Peyer's patch (tissue), 4 donors: ENCODE results near the gene YDJC. TPM values are rescaled to one million over a fixed set of nuclear protein-coding genes. Genes with fewer than 3 reads are reported as not detected.

Experiments used
- DNase-seq, 3 donors: peaks; one replicate each; pipeline ENCODE4 v3.0.0-alpha.2; 2017 to 2019
- H3K27ac ChIP-seq, 4 donors: fragments of 200-600 bp; sonication (generic); one replicate each; pipeline ENCODE4 v1.5.1; 2016 to 2019
- H3K27me3 ChIP-seq, 2 donors: fragments of 200-600 bp; sonication (generic); one replicate each; pipeline ENCODE4 v1.5.1; 2019
- H3K36me3 ChIP-seq, 3 donors: fragments of 200-600 bp; sonication (generic); one replicate each; pipeline ENCODE4 v1.5.1; 2016 to 2019
- H3K4me1 ChIP-seq, 4 donors: fragments of 200-600 bp; sonication (generic); one replicate each; pipeline ENCODE4 v1.5.1; 2016 to 2019
- H3K4me3 ChIP-seq, 4 donors: fragments of 200-600 bp; sonication (generic); 1 replicate in 3 of 4; 2 replicates in 1 of 4; pipeline ENCODE4 v1.5.1; 2016 to 2019; ENCODE audit warnings: mild to moderate bottlenecking in 1 of 4
- H3K9me3 ChIP-seq, 4 donors: fragments of 200-600 bp; sonication (generic); one replicate each; pipeline ENCODE4 v1.5.1; 2016 to 2019; ENCODE audit warnings: mild to moderate bottlenecking in 1 of 4
- CTCF ChIP-seq, 6 experiments: fragments of 450-650 bp in 4 of 6; fragments of 200-600 bp in 2 of 6; sonication (generic) in 1 of 6; IDR thresholded peaks; one replicate each; pipeline ENCODE4 v1.5.1; 2017 to 2019; ENCODE audit warnings: antibody characterized with exemption in 6 of 6, mild to moderate bottlenecking in 3 of 6, moderate library complexity in 1 of 6
- POLR2A ChIP-seq, 2 donors: fragments of 450-650 bp; IDR thresholded peaks; one replicate each; pipeline ENCODE4 v1.5.1; 2017; ENCODE audit warnings: antibody characterized with exemption in 2 of 2, mild to moderate bottlenecking in 2 of 2, moderate library complexity in 2 of 2
- total RNA-seq, 4 donors: library from RNA; depleted of rRNA; stranded (reverse); fragments of >200 nt; gene quantifications; one replicate each; pipeline ENCODE4 v1.1.0, GENCODE V29; 2016

Gene YDJC
- total RNA-seq, 4 donors from 2014 or later = 36.3 to 54.2 (median 38.8) TPM

DNA sequence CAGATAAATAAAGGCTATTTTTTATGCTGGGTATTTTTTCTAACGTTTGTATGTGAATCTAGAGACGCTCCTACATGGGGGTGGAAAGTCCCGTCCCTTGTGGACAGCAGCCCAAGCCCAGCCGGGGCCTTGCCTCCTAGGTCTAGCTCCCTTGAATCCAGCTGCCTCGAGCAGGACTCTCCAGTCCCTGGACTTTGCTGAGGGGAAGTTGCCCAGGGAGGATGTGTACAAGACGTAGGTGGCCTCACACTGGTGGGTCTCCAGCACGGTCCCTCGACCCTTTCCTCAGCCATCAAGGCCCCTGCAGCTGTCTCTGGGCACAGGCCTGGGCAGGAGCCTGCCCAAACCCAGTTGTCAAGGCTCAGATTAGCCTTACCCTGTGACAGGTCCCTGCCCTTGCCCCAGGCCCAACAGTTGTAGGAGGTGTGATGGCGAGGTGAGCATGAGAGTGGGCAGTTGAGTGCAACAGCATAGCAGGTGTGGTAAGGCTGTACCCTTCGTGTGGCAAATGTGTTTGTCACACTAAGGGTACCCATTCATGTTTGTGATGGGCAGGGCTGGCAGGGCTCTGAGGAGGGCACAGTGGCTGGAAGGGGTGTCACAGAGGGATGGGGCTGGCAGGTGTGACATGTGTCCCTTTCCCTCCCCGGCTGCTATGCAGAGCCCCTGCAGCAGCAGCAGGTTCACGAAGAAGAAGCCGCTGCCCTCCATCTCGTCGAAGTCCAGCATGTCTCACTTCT is 6.1 kb upstream of the YDJC start:
- H3K27ac ChIP-seq = no peak overlapping the region
- no peaks in the 10 kb centered on the region for H3K27me3 ChIP-seq
- DNase-seq = no peak
- no peak overlapping the region for H3K4me3 ChIP-seq
- no peaks in the 10 kb centered on the region for H3K9me3 ChIP-seq
- TF ChIP-seq CTCF (IDR thresholded peaks at IDR 0.05) (no peak), POLR2A (IDR thresholded peaks at IDR 0.05) (no peak)
- H3K36me3 ChIP-seq = no peaks in the 10 kb centered on the region
- no peaks in the 10 kb centered on the region for H3K4me1 ChIP-seq

DNA sequence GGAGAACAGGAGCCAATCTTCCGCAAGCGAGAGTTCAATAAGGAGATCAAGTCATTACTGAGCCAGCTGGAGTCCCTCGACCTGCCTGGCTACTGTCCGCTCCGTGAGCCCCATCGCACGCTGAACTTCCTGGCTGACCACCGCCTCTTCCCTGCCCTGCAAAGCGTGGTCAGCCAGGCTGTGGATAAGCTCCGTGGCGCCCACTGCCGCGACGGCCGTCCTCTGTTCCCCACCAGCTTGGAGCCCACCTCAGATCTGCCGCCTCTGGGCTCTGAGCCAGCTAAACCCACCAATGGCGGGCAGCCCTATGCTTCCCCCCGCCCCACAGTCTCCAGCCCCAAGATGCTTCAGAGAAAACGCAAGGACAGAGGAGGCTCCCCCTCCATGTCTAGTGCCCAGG is 5.0 kb upstream of the YDJC start:
- peaks cover 0 to 4% (median 0%) of the 10 kb centered on the region in 4 donors for H3K4me1 ChIP-seq
- TF ChIP-seq POLR2A (IDR thresholded peaks at IDR 0.05) = no peak
- no peak for TF ChIP-seq CTCF (IDR thresholded peaks at IDR 0.05)
- H3K27ac ChIP-seq = no peak overlapping the region
- no peak overlapping the region for H3K4me3 ChIP-seq
- no peak for DNase-seq
- no peaks in the 10 kb centered on the region for H3K9me3 ChIP-seq
- no peaks in the 10 kb centered on the region for H3K27me3 ChIP-seq
- no peaks in the 10 kb centered on the region for H3K36me3 ChIP-seq

DNA sequence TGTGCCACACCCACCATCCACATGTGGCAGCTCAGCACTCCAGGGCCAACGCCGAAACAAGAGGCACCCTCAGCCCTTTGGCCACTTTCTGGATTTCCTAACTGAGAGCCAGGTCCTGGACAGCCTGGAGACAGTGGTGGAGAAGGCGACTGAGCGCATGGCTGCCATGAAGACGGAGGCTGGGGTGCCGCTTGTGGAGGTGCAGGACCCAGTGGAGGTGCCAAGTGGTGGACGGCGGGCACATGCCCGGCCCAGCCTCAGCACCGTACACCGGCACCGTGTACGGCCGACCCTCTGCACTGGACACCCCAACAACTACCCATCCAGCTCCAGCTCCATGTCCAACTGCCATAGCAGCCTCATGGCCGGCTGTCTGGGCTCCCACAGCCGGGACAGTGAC is 4.3 kb upstream of the YDJC start:
- Histone ChIP-seq H3K4me3 (no peak overlapping the region), H3K27me3 (no peaks in the 10 kb centered on the region), H3K27ac (no peak overlapping the region), H3K9me3 (no peaks in the 10 kb centered on the region), H3K36me3 (no peaks in the 10 kb centered on the region), H3K4me1 (peaks cover 0 to 4% (median under 1%) of the 10 kb centered on the region in 4 donors)
- TF ChIP-seq CTCF (IDR thresholded peaks at IDR 0.05) (no peak), POLR2A (IDR thresholded peaks at IDR 0.05) (no peak)
- no peak for DNase-seq

- no peak overlapping the region for H3K4me3 ChIP-seq
- no peak overlapping the region for H3K27ac ChIP-seq
- H3K27me3 ChIP-seq = no peaks in the 10 kb centered on the region
- H3K4me1 ChIP-seq = peaks cover 0 to 9% (median 6%) of the 10 kb centered on the region in 4 donors
- H3K36me3 ChIP-seq = peaks cover 0 to 3% (median 0%) of the 10 kb centered on the region in 3 donors
- TF ChIP-seq CTCF (IDR thresholded peaks at IDR 0.05) = no peak
- no peak for TF ChIP-seq POLR2A (IDR thresholded peaks at IDR 0.05)
- H3K9me3 ChIP-seq = no peaks in the 10 kb centered on the region
- DNase-seq = no peak
Observed at GRCh38 chr22:21633481-21633880, 3.7 kb upstream of the YDJC start.

- no peak for DNase-seq
- TF ChIP-seq POLR2A (IDR thresholded peaks at IDR 0.05) (no peak), CTCF (IDR thresholded peaks at IDR 0.05) (no peak)
- peaks cover 0 to 9% (median 0%) of the 10 kb centered on the region in 3 donors for H3K36me3 ChIP-seq
- H3K27ac ChIP-seq = no peak overlapping the region
- H3K9me3 ChIP-seq = no peaks in the 10 kb centered on the region
- no peak overlapping the region for H3K4me3 ChIP-seq
- no peaks in the 10 kb centered on the region for H3K27me3 ChIP-seq
- H3K4me1 ChIP-seq = peaks cover 0 to 12% (median 10%) of the 10 kb centered on the region in 4 donors
Observed at GRCh38 chr22:21632931-21633330, 3.1 kb upstream of the YDJC start.
